GM23338 (cell line): Measurements from ENCODE around the gene CTBP2. TPM values are rescaled to one million over a fixed set of nuclear protein-coding genes. Genes with fewer than 3 reads are reported as not detected.

Experiments used
- ATAC-seq: fragments of 200-7000 bp; cut with Tn5 transposase; 3 replicates; pipeline ENCODE4 v1.9.1; 2020
- DNase-seq: peaks from one replicate; pipeline ENCODE4 v3.0.0-alpha.2; 2015; ENCODE audit warnings: low spot score
- H2AFZ ChIP-seq: fragments of 200-600 bp; sonication (generic); 2 replicates; pipeline ENCODE4 v1.8.0; 2016; ENCODE audit warnings: antibody characterized with exemption, mild to moderate bottlenecking, moderate library complexity
- H3F3A ChIP-seq: fragments of 200-600 bp; sonication (generic); replicated peaks from 2 replicates; pipeline ENCODE4 v1.8.0; 2017; ENCODE audit warnings: antibody characterized with exemption, mixed run types, low read depth
- H3K27ac ChIP-seq: fragments of 200-600 bp; sonication (generic); 2 replicates; pipeline ENCODE4 v1.6.1; 2016; ENCODE audit warnings: low read depth
- H3K27me3 ChIP-seq: fragments of 200-600 bp; sonication (generic); 2 replicates; pipeline ENCODE4 v1.8.0; 2016; ENCODE audit warnings: mild to moderate bottlenecking, mixed run types, moderate library complexity; ENCODE audit not compliant: insufficient read depth
- H3K36me3 ChIP-seq: fragments of 200-600 bp; sonication (generic); 2 replicates; pipeline ENCODE4 v1.8.0; 2016; ENCODE audit warnings: mild to moderate bottlenecking; ENCODE audit not compliant: insufficient read depth
- H3K4me1 ChIP-seq: fragments of 200-600 bp; sonication (generic); 2 replicates; pipeline ENCODE4 v1.8.0; 2016; ENCODE audit warnings: mild to moderate bottlenecking, moderate library complexity; ENCODE audit not compliant: insufficient read depth
- H3K4me2 ChIP-seq: fragments of 200-600 bp; sonication (generic); 2 replicates; pipeline ENCODE4 v1.7.1; 2017; ENCODE audit warnings: mixed run types
- H3K4me3 ChIP-seq: fragments of 200-600 bp; sonication (generic); 2 replicates; pipeline ENCODE4 v1.6.1; 2016; ENCODE audit warnings: mixed run types
- H3K79me2 ChIP-seq: fragments of 200-600 bp; sonication (generic); replicated peaks from 2 replicates; pipeline ENCODE4 v1.8.0; 2017; ENCODE audit warnings: mild to moderate bottlenecking; ENCODE audit not compliant: insufficient read depth
- H3K9me2 ChIP-seq: fragments of 200-600 bp; sonication (generic); 2 replicates; pipeline ENCODE4 v1.8.0; 2017; ENCODE audit not compliant: insufficient read depth
- H4K20me1 ChIP-seq: fragments of 200-600 bp; sonication (generic); replicated peaks from 2 replicates; pipeline ENCODE4 v1.8.0; 2017; ENCODE audit warnings: mild to moderate bottlenecking; ENCODE audit not compliant: insufficient read depth
- H3K27ac Mint-ChIP-seq: 2 replicates; pipeline ENCODE4 v1.8.0; 2020; ENCODE audit warnings: inconsistent platforms, mild to moderate bottlenecking, moderate library complexity, mixed read lengths
- H3K27me3 Mint-ChIP-seq: 3 replicates; pipeline ENCODE4 v1.8.0; 2022; ENCODE audit warnings: low read depth, mild to moderate bottlenecking, moderate library complexity, mixed read lengths, inconsistent platforms; ENCODE audit not compliant: insufficient read depth, poor library complexity
- H3K36me3 Mint-ChIP-seq: 3 replicates; pipeline ENCODE4 v1.8.0; 2021; ENCODE audit warnings: low read depth, mild to moderate bottlenecking, inconsistent platforms, moderate library complexity, mixed read lengths
- H3K4me1 Mint-ChIP-seq: 3 replicates; pipeline ENCODE4 v1.8.0; 2020; ENCODE audit warnings: mild to moderate bottlenecking, inconsistent platforms, mixed read lengths
- H3K4me3 Mint-ChIP-seq: 3 replicates; pipeline ENCODE4 v1.8.0; 2021; ENCODE audit warnings: moderate library complexity, mild to moderate bottlenecking, inconsistent platforms, mixed read lengths
- H3K9me3 Mint-ChIP-seq: 3 replicates; pipeline ENCODE4 v1.8.0; 2020; ENCODE audit warnings: moderate library complexity, mild to moderate bottlenecking, inconsistent platforms, mixed read lengths
- CTCF ChIP-seq, 2 experiments: fragments of 200-600 bp in 1 of 2; sonication (generic) in 1 of 2; conservative IDR thresholded peaks; 2 replicates each; pipeline versions ENCODE4 v1.5.1 to v1.6.1; 2016 to 2017; ENCODE audit warnings: antibody characterized with exemption in 2 of 2, low read depth in 2 of 2, mild to moderate bottlenecking in 2 of 2, moderate library complexity in 1 of 2
- ETS1 ChIP-seq: IDR thresholded peaks from 2 replicates; pipeline ENCODE4 v1.6.1; 2016; ENCODE audit warnings: antibody characterized with exemption
- EZH2 ChIP-seq: fragments of 200-600 bp; sonication (generic); IDR thresholded peaks from one replicate; pipeline ENCODE4 v1.8.0; 2017; ENCODE audit warnings: antibody characterized with exemption, mild to moderate bottlenecking, low read depth; ENCODE audit not compliant: unreplicated experiment
- EZH2phosphoT487 ChIP-seq: fragments of 200-600 bp; sonication (generic); IDR thresholded peaks from one replicate; pipeline ENCODE4 v1.8.1; 2018; ENCODE audit warnings: antibody characterized with exemption; ENCODE audit not compliant: unreplicated experiment
- JUNB ChIP-seq: IDR thresholded peaks from one replicate; pipeline ENCODE4 v1.6.1; 2016; ENCODE audit warnings: antibody characterized with exemption; ENCODE audit not compliant: unreplicated experiment
- NANOG ChIP-seq: IDR thresholded peaks from 2 replicates; pipeline ENCODE4 v1.6.1; 2016; ENCODE audit warnings: antibody characterized with exemption, borderline replicate concordance
- POLR2AphosphoS5 ChIP-seq: IDR thresholded peaks from 2 replicates; pipeline ENCODE4 v1.6.1; 2016; ENCODE audit warnings: antibody characterized with exemption, low read depth
- ZNF331 ChIP-seq: fragments of 250-450 bp; sonication (Bioruptor Pico); IDR thresholded peaks from 2 replicates; pipeline ENCODE4 v1.5.0; 2020; ENCODE audit warnings: low read depth, mild to moderate bottlenecking, moderate library complexity
- polyA plus RNA-seq: library from polyadenylated mRNA; unstranded; fragments of >200 nt; fragmentation: Nextera tagmentation; extraction: Ambion mirVana; gene quantifications from 2 replicates; pipeline ENCODE4 v1.2.1, GENCODE V29; 2016
- total RNA-seq: library from RNA; depleted of rRNA; stranded (reverse); fragments of >200 nt; shearing (Covaris generic); gene quantifications from 2 replicates; pipeline ENCODE4 v1.2.3, GENCODE V29; 2014

Gene CTBP2
- total and polyA plus RNA-seq, 2 experiments from 2014 or later, result 133 to 265 TPM

GRCh38 chr10:125001313-125002046 lies 158.9 kb downstream of the CTBP2 start (continued):
- no peak for TF ChIP-seq CTCF (conservative IDR thresholded peaks at IDR 0.05; ENCODE audit: low read depth in 2 of 2)
- no peak for TF ChIP-seq JUNB
- TF ChIP-seq NANOG, result no peak
- TF ChIP-seq EZH2, result no peak
- no peak for TF ChIP-seq ETS1
- TF ChIP-seq EZH2phosphoT487, result no peak
- TF ChIP-seq ZNF331 (CRISPR knock-in tag), result no peak

- ATAC-seq (peak; percentile 8), DNase-seq (peak; percentile 41)
- peaks cover 24% of the 10 kb centered on the region for H3K79me2 ChIP-seq
- H3K4me3 ChIP-seq, result no peak overlapping the region
- no peak overlapping the region for H2AFZ ChIP-seq
- H3K36me3 Mint-ChIP-seq, result peaks cover 93% of the 10 kb centered on the region
- peaks cover 12% of the 10 kb centered on the region; the same call in 1 of the 2 replicates for H3K36me3 ChIP-seq
- H3K27me3 Mint-ChIP-seq, result peaks cover 58% of the 10 kb centered on the region
- TF ChIP-seq POLR2AphosphoS5, result peak; percentile 0
- no peak for TF ChIP-seq NANOG
- peak in 1 of 2 experiments; percentile 41; a peak in 2 of 4 replicates for TF ChIP-seq CTCF (conservative IDR thresholded peaks at IDR 0.05; ENCODE audit: low read depth in 2 of 2)
- H3K4me1 ChIP-seq, result no peaks in the 10 kb centered on the region
- H3K4me1 Mint-ChIP-seq, result peaks cover 7% of the 10 kb centered on the region
- no peaks in the 10 kb centered on the region for H3K9me2 ChIP-seq
- no peaks in the 10 kb centered on the region for H3K27me3 ChIP-seq
- 0 out of 2 replicates have a peak overlapping the region, but pooled peaks have one; percentile 50 for H3K27ac ChIP-seq
- H3K4me2 ChIP-seq, result no peak overlapping the region
- peak overlapping the region; percentile 74; the same call in 1 of the 2 replicates for H3K27ac Mint-ChIP-seq
- no peak overlapping the region; the same call in 2 of the 3 replicates for H3K4me3 Mint-ChIP-seq
- peaks cover 22% of the 10 kb centered on the region; the same call in 1 of the 2 replicates for H4K20me1 ChIP-seq
- peaks cover 3% of the 10 kb centered on the region; the same call in 1 of the 3 replicates for H3K9me3 Mint-ChIP-seq
- H3F3A ChIP-seq, result peaks cover 14% of the 10 kb centered on the region
These were observed 159.7 kb downstream of the CTBP2 start for GRCh38 chr10:125000366-125001312.
